ENCODE results near the gene NAA40.

GRCh38 chr11:63904743-63905142 is 34.1 kb upstream of the NAA40 start:
- TF ChIP-seq EZH2 (IDR thresholded peaks at IDR 0.05): no peak
- TF ChIP-seq FOXP2 (optimal IDR thresholded peaks at IDR 0.05; ENCODE audit: control extremely low read depth, extremely low read length, insufficient read depth): no peak

Data from SK-N-MC (cell line).